Neutrophil (primary cell): ENCODE results near the gene HSH2D.
A peak's percentile ranks its signal among the peaks of the same experiment; 100 is the strongest.
"Not testable (repeated sequence)": the region's sequence is repeated elsewhere in the genome, so short reads cannot be mapped to it uniquely, and the experiment has no call there.

Experiments
- H3K27ac ChIP-seq: fragments of 200-600 bp; sonication (generic); 2 replicates; pipeline ENCODE4 v1.5.1; 2016; ENCODE audit warnings: mild to moderate bottlenecking, moderate library complexity
- H3K27me3 ChIP-seq: fragments of 200-600 bp; sonication (generic); 2 replicates; pipeline ENCODE4 v1.6.0; 2016; ENCODE audit warnings: mild to moderate bottlenecking
- H3K36me3 ChIP-seq: fragments of 200-600 bp; sonication (generic); 2 replicates; pipeline ENCODE4 v1.5.1; 2017
- H3K4me1 ChIP-seq, 2 experiments: fragments of 200-600 bp in 1 of 2; sonication (generic) in 1 of 2; 1 replicate in 1 of 2; 2 replicates in 1 of 2; pipeline versions ENCODE4 v1.5.1 to v1.6.1; 2013 to 2016; ENCODE audit warnings: low read depth in 1 of 2, low read length in 1 of 2, mild to moderate bottlenecking in 1 of 2, moderate library complexity in 1 of 2; ENCODE audit not compliant: control insufficient read depth in 1 of 2, insufficient read depth in 1 of 2
- H3K4me3 ChIP-seq, 2 experiments: fragments of 200-600 bp in 1 of 2; sonication (generic) in 1 of 2; 1 replicate in 1 of 2; 2 replicates in 1 of 2; pipeline ENCODE4 v1.5.1; 2013 to 2016; ENCODE audit warnings: low read depth in 1 of 2, low read length in 1 of 2, mild to moderate bottlenecking in 1 of 2, moderate library complexity in 1 of 2
- H3K9me3 ChIP-seq: fragments of 200-600 bp; sonication (generic); 2 replicates; pipeline ENCODE4 v1.5.1; 2016
- CTCF ChIP-seq: fragments of 200-600 bp; sonication (generic); IDR thresholded peaks from 2 replicates; pipeline ENCODE4 v1.5.1; 2016; ENCODE audit warnings: antibody characterized with exemption

HSH2D gene

DNA sequence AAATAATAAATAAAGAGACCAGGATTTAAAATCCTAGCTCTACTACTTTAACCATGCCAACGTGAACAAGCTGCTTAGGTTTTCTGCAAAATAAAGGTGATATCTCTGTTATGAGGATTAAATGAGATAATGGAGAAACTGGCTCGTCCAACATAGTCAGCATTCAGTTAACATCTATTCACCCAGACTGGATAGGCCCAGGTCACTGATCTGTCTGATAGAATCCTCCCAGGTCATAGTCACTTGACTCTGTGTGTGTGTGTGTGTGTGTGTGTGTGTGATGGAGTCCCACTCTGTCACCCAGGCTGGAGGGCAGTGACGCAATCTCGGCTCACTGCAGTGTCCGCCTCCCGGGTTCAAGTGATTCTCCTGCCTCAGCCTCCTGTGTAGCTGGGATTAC lies 44.7 kb upstream of the HSH2D start:
- no peaks in the 10 kb centered on the region for H3K9me3 ChIP-seq
- no peaks in the 10 kb centered on the region for H3K4me1 ChIP-seq
- no peaks in the 10 kb centered on the region for H3K27me3 ChIP-seq
- no peak for TF ChIP-seq CTCF
- no peak overlapping the region for H3K27ac ChIP-seq
- no peak overlapping the region for H3K4me3 ChIP-seq
- peaks cover 80% of the 10 kb centered on the region for H3K36me3 ChIP-seq

- peaks cover 74% of the 10 kb centered on the region for H3K36me3 ChIP-seq
- H3K4me1 ChIP-seq, H3K9me3 ChIP-seq, H3K27ac ChIP-seq, H3K4me3 ChIP-seq, H3K27me3 ChIP-seq: not testable (repeated sequence)
These were observed 44.0 kb upstream of the HSH2D start for GRCh38 chr19:16099314-16099965.

GRCh38 chr19:16100524-16100923 lies 43.0 kb upstream of the HSH2D start:
- no peak overlapping the region for H3K27ac ChIP-seq
- H3K4me1 ChIP-seq, result no peaks in the 10 kb centered on the region
- H3K36me3 ChIP-seq, result peaks cover 63% of the 10 kb centered on the region
- no peaks in the 10 kb centered on the region for H3K9me3 ChIP-seq
- no peak overlapping the region for H3K4me3 ChIP-seq
- no peaks in the 10 kb centered on the region for H3K27me3 ChIP-seq
- no peak for TF ChIP-seq CTCF

GRCh38 chr19:16104722-16105121 lies 38.8 kb upstream of the HSH2D start:
- H3K36me3 ChIP-seq, result peaks cover 38% of the 10 kb centered on the region
- H3K9me3 ChIP-seq, result no peaks in the 10 kb centered on the region
- TF ChIP-seq CTCF, result no peak
- H3K27me3 ChIP-seq, result no peaks in the 10 kb centered on the region
- H3K27ac ChIP-seq, result no peak overlapping the region
- H3K4me1 ChIP-seq, result no peaks in the 10 kb centered on the region
- H3K4me3 ChIP-seq, result no peak overlapping the region

- H3K4me3 ChIP-seq, result no peak overlapping the region
- peaks cover 28% of the 10 kb centered on the region for H3K36me3 ChIP-seq
- no peaks in the 10 kb centered on the region for H3K9me3 ChIP-seq
- no peaks in the 10 kb centered on the region for H3K27me3 ChIP-seq
- no peak for TF ChIP-seq CTCF
- peaks cover 6 to 7% of the 10 kb centered on the region in 2 experiments for H3K4me1 ChIP-seq
- peak overlapping the region; percentile 22 for H3K27ac ChIP-seq
These were observed 37.4 kb upstream of the HSH2D start for GRCh38 chr19:16106121-16106520.

DNA sequence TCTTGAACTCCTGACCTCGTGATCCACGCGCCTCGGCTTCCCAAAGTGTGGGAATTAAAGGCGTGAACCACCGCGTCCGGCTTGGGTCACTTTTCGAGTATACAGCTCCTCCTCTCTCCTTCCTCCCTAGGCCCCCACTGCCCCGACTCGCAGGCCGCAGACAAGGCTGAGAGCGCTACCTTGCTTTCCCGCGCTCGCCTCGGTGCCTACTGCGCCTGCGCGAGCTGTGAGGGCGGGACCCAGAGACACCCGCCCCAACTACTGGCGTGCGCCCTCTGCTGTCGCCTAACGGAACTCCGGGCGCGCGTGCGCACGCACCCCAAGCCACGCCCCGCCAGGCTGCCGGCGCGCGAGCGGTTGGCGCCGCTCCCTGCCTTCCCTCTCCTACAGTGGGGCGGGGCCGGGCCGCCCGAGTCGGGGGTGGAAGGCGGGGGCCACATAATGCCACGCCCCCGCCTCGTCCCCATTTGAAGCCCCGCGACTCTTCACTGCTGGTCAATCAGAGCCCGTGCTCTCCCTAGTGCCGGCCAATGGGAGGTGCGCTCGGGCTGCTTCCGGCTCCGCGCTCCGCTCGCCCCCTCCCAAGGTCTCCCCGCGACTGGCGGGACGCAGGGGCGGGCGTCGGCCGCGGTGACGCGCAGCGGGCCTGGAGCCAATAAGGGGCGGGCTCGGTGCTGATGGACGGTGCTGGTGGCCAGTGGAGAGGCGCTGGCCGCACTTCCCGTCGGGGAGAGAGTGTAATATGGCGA lies 32.2 kb upstream of the HSH2D start, which contains the start of gene RAB8A:
RAB8A (plus strand) TSS at position 730 of the 749 bp plus-strand sequence; CDS start at position 743, 13 bp downstream.
- peak; percentile 100 for TF ChIP-seq CTCF
- no peaks in the 10 kb centered on the region for H3K27me3 ChIP-seq
- peak within 1 kb of the TSS; percentile 93 for H3K27ac ChIP-seq
- peaks cover 29% of the 10 kb centered on the region for H3K36me3 ChIP-seq
- H3K4me3 ChIP-seq, result peak within 1 kb of the TSS; percentile 96 to 98
- H3K4me1 ChIP-seq, result peaks cover 30 to 44% of the 10 kb centered on the region in 2 experiments
- no peaks in the 10 kb centered on the region for H3K9me3 ChIP-seq
